Skin epidermis (tissue), 12 donors: ENCODE data around the gene MAP3K10.
"Not testable (repeated sequence)": the region's sequence is repeated elsewhere in the genome, so short reads cannot be mapped to it uniquely, and the experiment has no call there.

ENCODE experiments used
- H3K27ac ChIP-seq, 21 experiments: fragments of 200-600 bp; sonication (generic) in 11 of 21; one replicate each; pipeline ENCODE4 v1.5.0; 2020; ENCODE audit warnings: mild to moderate bottlenecking in 3 of 21, inconsistent platforms in 2 of 21, moderate library complexity in 2 of 21
- H3K4me3 ChIP-seq, 7 experiments: fragments of 200-600 bp; sonication (generic) in 2 of 7; one replicate each; pipeline ENCODE4 v1.5.0; 2020; ENCODE audit warnings: inconsistent platforms in 2 of 7, mild to moderate bottlenecking in 2 of 7, moderate library complexity in 1 of 7

Gene MAP3K10

GRCh38 chr19:40190891-40191835 is at the start of gene MAP3K10:
MAP3K10 (plus strand) TSS chr19:40191426; CDS start chr19:40192032, 606 bp downstream.
- Histone ChIP-seq H3K4me3 (peak within 1 kb of the TSS; percentile 63 to 98 (median 94)), H3K27ac (peak within 1 kb of the TSS; percentile 44 to 99 (median 95))

DNA sequence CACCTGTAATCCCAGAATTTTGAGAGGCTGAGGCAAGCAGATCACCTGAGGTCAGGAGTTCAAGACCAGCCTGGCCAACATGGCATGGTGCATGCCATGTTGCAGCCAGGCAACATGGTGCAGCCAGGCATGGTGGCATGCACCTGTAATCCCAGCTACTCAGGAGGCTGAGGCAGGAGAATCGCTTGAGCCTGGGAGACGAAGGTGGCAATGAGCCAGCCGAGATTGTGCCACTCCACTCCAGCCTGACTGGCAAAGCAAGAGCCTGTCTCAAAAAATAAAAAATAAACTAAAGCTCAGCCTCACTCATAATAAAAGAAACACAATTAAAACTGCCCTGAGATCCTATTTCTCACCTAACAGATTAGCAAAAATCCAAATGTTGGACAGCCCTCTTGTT is 49.7 kb upstream of the MAP3K10 start:
- Histone ChIP-seq H3K27ac (no peak overlapping the region), H3K4me3 (no peak overlapping the region)

- Histone ChIP-seq H3K27ac (peak overlapping the region in 3 of 21 experiments; percentile 8 to 60 (median 35)), H3K4me3 (no peak overlapping the region)
Observed at GRCh38 chr19:40143612-40144011, 47.6 kb upstream of the MAP3K10 start.

- Histone ChIP-seq H3K27ac (peak overlapping the region in 3 of 21 experiments; percentile 8 to 60 (median 35)), H3K4me3 (no peak overlapping the region)
Observed at GRCh38 chr19:40144151-40144550, 47.1 kb upstream of the MAP3K10 start.

- Histone ChIP-seq H3K27ac (peak overlapping the region in 1 of 21 experiments; percentile 60), H3K4me3 (no peak overlapping the region)
Observed at GRCh38 chr19:40144947-40145748, 46.1 kb upstream of the MAP3K10 start.

DNA sequence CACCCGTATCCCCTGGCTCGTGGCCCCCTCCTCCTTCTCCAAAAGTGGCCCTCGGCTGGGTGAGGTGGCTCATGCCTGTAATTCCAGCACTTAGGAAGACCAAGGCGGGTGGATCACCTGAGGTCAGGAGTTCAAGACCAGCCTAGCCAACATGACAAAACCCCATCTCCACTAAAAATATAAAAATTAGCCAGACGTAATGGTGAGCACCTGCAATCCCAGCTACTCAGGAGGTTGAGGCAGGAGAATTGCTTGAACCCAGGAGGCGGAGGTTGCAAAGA is 45.5 kb upstream of the MAP3K10 start:
- not testable (repeated sequence) for H3K4me3 ChIP-seq, H3K27ac ChIP-seq

- H3K27ac ChIP-seq: peak overlapping the region in 10 of 21 experiments; percentile 13 to 74 (median 28)
Observed at GRCh38 chr19:40147338-40147692, 43.9 kb upstream of the MAP3K10 start.

GRCh38 chr19:40147693-40148347 is 43.4 kb upstream of the MAP3K10 start:
- Histone ChIP-seq H3K4me3 (peak overlapping the region; percentile 9 to 31 (median 23)), H3K27ac (peak overlapping the region in 17 of 21 experiments; percentile 27 to 79 (median 62))

More at GRCh38 chr19:40147338-40147692, 43.9 kb upstream of the MAP3K10 start:
- peak overlapping the region in 1 of 7 experiments; percentile 14 for H3K4me3 ChIP-seq

DNA sequence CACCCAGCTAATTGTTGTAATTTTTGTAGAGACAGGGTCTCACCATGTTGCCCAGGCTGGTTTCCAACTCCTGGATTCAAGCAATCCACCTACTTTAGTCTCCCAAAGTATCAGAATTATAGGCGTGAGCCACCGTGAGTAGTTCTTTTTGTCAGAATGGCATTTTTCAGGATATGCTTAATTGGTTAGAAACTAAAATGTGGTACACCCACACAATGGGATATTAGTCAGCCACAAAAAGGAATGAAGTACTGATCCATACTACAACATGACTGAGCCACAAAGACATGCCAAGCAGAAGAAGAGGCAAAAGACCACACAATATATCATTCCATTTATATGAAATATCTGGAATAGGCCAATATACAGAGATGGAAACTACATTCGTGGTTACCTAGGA is 41.7 kb upstream of the MAP3K10 start:
- no peak overlapping the region for H3K4me3 ChIP-seq
- no peak overlapping the region for H3K27ac ChIP-seq

- Histone ChIP-seq H3K4me3 (no peak overlapping the region), H3K27ac (no peak overlapping the region)
Observed at GRCh38 chr19:40150170-40150569, 41.1 kb upstream of the MAP3K10 start.

GRCh38 chr19:40154121-40154680 is 37.0 kb upstream of the MAP3K10 start:
- Histone ChIP-seq H3K4me3 (no peak overlapping the region), H3K27ac (no peak overlapping the region)

DNA sequence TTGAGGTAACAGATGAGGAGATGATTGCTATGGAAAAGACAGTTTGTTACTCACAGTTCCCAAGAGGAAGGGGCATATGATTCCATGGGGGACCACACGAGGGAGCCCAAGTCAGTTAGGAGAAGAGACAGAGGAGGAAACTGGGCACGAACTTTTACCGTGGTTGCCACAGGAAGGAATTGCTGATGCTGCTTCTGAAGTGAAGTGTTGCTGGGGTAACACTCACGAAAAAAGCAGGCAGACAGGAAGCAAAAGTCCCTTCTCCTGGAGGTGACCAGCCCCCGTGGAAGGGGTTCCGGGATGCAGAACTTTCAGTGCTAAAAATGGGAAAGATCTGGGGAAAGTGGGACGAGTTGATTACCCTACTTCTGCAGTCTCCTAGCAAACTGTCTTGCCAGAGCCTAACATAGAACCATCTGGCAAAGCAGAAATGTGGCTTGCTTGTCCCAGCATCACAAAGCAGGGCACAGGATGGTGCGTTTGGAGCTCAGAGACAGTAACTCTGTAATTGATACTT is 35.4 kb upstream of the MAP3K10 start:
- H3K27ac ChIP-seq: no peak overlapping the region
- H3K4me3 ChIP-seq: no peak overlapping the region

DNA sequence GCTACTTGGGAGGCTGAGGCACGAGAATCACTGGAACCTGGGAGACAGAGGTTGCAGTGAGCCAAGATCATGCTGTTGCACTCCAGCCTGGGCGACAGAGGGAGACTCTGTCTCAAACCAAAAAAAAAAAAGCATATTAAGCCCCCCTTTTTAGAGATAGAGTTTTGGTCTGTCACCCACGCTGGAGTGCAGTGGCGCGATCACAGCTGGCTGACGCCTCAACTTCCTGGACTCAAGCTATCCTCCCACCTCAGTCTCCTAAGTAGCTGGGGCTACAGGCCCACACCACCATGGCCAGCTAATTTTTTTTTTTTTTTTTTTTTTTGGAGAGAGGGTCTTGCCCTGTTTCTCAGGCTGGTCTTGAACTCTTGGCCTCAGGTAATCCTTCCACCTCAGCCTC is 34.2 kb upstream of the MAP3K10 start:
- Histone ChIP-seq H3K27ac (no peak overlapping the region), H3K4me3 (no peak overlapping the region)

GRCh38 chr19:40159744-40160143 is 31.5 kb upstream of the MAP3K10 start:
- Histone ChIP-seq H3K27ac (no peak overlapping the region), H3K4me3 (no peak overlapping the region)

DNA sequence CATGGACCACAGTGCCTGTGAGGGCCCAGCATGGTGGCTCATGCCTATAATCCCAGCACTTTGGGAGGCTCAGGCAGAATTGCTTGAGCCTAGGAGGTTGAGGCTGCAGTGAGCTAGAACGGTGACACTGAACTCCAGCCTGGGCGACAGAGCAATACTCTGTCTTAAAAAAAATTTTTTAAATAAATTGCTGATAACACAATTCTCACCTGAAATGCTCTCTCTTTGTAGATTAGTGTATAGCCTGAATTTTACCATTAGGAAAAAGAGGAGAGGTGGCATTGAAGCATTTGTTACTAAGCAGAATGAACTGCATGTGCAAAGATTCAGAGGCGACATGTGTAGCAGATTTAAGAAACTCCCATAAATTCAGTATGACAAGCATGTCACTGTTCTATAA is 29.1 kb upstream of the MAP3K10 start:
- Histone ChIP-seq H3K4me3 (no peak overlapping the region), H3K27ac (no peak overlapping the region)

GRCh38 chr19:40163541-40164129 is 27.6 kb upstream of the MAP3K10 start:
- no peak overlapping the region for H3K4me3 ChIP-seq
- H3K27ac ChIP-seq: no peak overlapping the region

- H3K4me3 ChIP-seq: no peak overlapping the region
- peak overlapping the region in 1 of 21 experiments; percentile 38 for H3K27ac ChIP-seq
Observed at GRCh38 chr19:40165362-40165937, 25.8 kb upstream of the MAP3K10 start.

- H3K4me3 ChIP-seq, H3K27ac ChIP-seq: not testable (repeated sequence)
Observed at GRCh38 chr19:40169482-40170302, 21.5 kb upstream of the MAP3K10 start.
